ENCODE results near the gene MPHOSPH6.
"Not testable (repeated sequence)": the region's sequence is repeated elsewhere in the genome, so short reads cannot be mapped to it uniquely, and the experiment has no call there.

The MPHOSPH6 gene

GRCh38 chr16:82113741-82114140, 56.3 kb downstream of the MPHOSPH6 start:
- DNase-seq, result no peak

GRCh38 chr16:82111944-82112343, 58.1 kb downstream of the MPHOSPH6 start:
- DNase-seq, result no peak

GRCh38 chr16:82109266-82109665, 60.8 kb downstream of the MPHOSPH6 start:
- DNase-seq, result not testable (repeated sequence)

GRCh38 chr16:82108774-82109173, 61.2 kb downstream of the MPHOSPH6 start:
- peak; percentile 11 for DNase-seq

GRCh38 chr16:82108100-82108499, 61.9 kb downstream of the MPHOSPH6 start:
- DNase-seq, result no peak

GRCh38 chr16:82105107-82105506, 64.9 kb downstream of the MPHOSPH6 start:
- DNase-seq, result no peak

All from kidney glomerular epithelial cell (primary cell).